Tibial nerve (tissue), 4 donors: ENCODE measurements around the gene RASA3. TPM values are rescaled to one million over a fixed set of nuclear protein-coding genes. Genes with fewer than 3 reads are reported as not detected.
A peak's percentile ranks its signal among the peaks of the same experiment; 100 is the strongest.

ENCODE experiments used
- DNase-seq, 2 donors: peaks; one replicate each; pipeline ENCODE4 v3.0.0-alpha.2; 2019; ENCODE audit warnings: low spot score in 2 of 2
- H3K27ac ChIP-seq, 4 donors: fragments of 200-600 bp; sonication (generic) in 3 of 4; one replicate each; pipeline ENCODE4 v1.5.1; 2017 to 2019; ENCODE audit warnings: mild to moderate bottlenecking in 1 of 4
- H3K27me3 ChIP-seq, 2 donors: fragments of 200-600 bp; sonication (generic) in 1 of 2; one replicate each; pipeline versions ENCODE4 v1.5.1 to v1.6.0; 2017 to 2019
- H3K36me3 ChIP-seq, 3 donors: fragments of 200-600 bp; sonication (generic); one replicate each; pipeline ENCODE4 v1.5.1; 2018 to 2019
- H3K4me1 ChIP-seq, 4 donors: fragments of 200-600 bp; sonication (generic) in 3 of 4; one replicate each; pipeline ENCODE4 v1.5.1; 2017 to 2019
- H3K4me3 ChIP-seq, 4 donors: fragments of 200-600 bp; sonication (generic) in 3 of 4; one replicate each; pipeline ENCODE4 v1.5.1; 2017 to 2019; ENCODE audit warnings: mild to moderate bottlenecking in 1 of 4, moderate library complexity in 1 of 4
- H3K9me3 ChIP-seq, 4 donors: fragments of 200-600 bp; sonication (generic) in 3 of 4; one replicate each; pipeline ENCODE4 v1.5.1; 2017 to 2019
- EP300 ChIP-seq, 2 donors: sonication (generic); formaldehyde crosslinking; IDR thresholded peaks; one replicate each; pipeline ENCODE4 v1.6.1; 2017; ENCODE audit warnings: antibody characterized with exemption in 2 of 2, mild to moderate bottlenecking in 1 of 2
- POLR2A ChIP-seq, 2 donors: fragments of 450-650 bp; IDR thresholded peaks; one replicate each; pipeline ENCODE4 v1.6.1; 2017; ENCODE audit warnings: antibody characterized with exemption in 2 of 2, mild to moderate bottlenecking in 2 of 2, moderate library complexity in 2 of 2
- WGBS, 2 donors: methylation state at CpG; one replicate each; pipeline ENCODE4 v1.1.5; 2018; 5-methylcytosine and 5-hydroxymethylcytosine counted together
- total RNA-seq, 4 donors: library from RNA; depleted of rRNA; stranded (reverse); fragments of >200 nt; gene quantifications; one replicate each; pipeline ENCODE4 v1.1.0, GENCODE V29; 2016
- TF ChIP-seq, protein P1 (sequence below), 5 experiments: fragments of 200-600 bp in 3 of 5; fragments of 450-650 bp in 2 of 5; sonication (generic) in 3 of 5; IDR thresholded peaks; one replicate each; pipeline ENCODE4 v1.5.1; 2016 to 2019; ENCODE audit warnings: antibody characterized with exemption in 5 of 5, mild to moderate bottlenecking in 3 of 5, moderate library complexity in 2 of 5

The RASA3 gene
- total RNA-seq, 4 donors from 2014 or later: 36.2 to 63.3 (median 46.3) TPM

DNA sequence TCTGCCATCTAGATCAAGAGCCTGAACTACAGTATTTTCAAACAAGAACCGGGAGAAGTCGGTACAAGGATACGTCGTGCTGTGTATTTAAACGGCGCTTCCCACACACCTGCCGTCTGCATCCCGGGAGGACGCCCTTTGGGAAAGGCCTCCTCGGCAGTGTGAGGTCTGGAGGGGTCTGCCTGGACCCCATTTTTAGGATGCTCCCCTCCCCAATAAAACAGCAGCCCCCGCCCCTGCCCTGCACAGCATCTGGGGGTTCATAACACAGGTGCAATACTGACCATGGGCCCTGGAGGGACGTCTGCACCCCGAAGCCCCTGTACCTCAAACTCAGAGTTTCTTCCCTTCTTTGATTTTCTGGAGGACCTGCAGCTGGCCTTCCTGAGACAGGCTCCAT, 154.4 kb downstream of the RASA3 start:
- Histone ChIP-seq H3K9me3 (no peaks in the 10 kb centered on the region), H3K4me3 (no peak overlapping the region), H3K27me3 (no peaks in the 10 kb centered on the region), H3K36me3 (peaks cover 0 to 92% (median 2%) of the 10 kb centered on the region in 3 donors), H3K4me1 (peaks cover 0 to 55% (median 2%) of the 10 kb centered on the region in 4 donors), H3K27ac (peak overlapping the region in 2 of 4 donors; percentile 73 to 87)
- WGBS, 2 donors: 81 to 85% methylated on average over 13 of the region's 13 CpGs
- DNase-seq: no peak
- TF ChIP-seq POLR2A (IDR thresholded peaks at IDR 0.05) (no peak), EP300 (IDR thresholded peaks at IDR 0.05) (no peak)
- TF ChIP-seq, protein P1, sequence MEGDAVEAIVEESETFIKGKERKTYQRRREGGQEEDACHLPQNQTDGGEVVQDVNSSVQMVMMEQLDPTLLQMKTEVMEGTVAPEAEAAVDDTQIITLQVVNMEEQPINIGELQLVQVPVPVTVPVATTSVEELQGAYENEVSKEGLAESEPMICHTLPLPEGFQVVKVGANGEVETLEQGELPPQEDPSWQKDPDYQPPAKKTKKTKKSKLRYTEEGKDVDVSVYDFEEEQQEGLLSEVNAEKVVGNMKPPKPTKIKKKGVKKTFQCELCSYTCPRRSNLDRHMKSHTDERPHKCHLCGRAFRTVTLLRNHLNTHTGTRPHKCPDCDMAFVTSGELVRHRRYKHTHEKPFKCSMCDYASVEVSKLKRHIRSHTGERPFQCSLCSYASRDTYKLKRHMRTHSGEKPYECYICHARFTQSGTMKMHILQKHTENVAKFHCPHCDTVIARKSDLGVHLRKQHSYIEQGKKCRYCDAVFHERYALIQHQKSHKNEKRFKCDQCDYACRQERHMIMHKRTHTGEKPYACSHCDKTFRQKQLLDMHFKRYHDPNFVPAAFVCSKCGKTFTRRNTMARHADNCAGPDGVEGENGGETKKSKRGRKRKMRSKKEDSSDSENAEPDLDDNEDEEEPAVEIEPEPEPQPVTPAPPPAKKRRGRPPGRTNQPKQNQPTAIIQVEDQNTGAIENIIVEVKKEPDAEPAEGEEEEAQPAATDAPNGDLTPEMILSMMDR (IDR thresholded peaks at IDR 0.05): no peak

DNA sequence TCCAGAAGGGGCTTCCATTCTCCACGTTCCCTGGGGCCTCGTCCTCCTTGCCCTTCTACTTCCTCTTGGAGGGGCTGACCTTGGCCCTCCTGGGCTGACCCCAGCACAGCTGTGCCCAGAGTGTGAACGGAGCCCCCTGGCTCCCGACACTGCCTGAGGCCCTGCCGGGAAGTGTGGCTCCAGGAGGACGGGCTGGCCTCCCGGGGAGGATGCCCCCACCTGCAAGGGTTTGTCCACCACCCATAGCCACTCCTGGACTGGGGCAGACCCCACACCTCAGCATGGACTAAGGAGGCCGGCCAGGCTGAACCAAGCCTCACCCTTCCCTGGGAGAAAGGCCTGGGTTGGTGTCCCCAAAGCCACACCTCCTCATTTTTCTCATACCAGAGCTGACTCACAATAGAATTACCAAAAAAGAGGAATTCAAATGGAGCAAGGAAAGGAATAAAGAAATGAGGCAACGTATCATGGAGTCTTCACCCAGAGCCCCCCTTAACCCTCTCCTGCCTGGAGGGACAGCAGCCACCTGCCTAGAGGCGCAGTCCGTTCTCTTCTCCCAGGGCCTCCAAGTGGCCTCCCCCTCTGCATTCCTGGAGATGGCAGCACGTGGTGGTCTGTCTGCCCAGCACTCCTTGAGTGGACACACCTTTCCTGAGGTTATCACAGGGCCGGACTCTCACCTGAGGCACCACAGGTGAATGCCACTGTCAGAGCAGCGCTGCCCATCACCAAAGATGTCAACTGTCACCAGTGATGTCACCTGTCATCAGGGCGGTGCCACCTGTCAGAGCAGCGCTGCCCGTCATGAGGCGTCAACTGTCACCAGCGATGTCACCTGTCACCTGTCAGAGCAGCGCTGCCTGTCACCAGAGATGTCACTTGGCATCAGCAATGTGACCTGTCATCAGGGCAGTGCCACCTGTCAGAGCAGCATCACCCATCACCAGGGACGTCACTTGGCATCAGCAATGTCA, 155.4 kb downstream of the RASA3 start:
- peak overlapping the region in 2 of 4 donors; percentile 78 to 87 for H3K27ac ChIP-seq
- 72 to 75% methylated on average over 21 of the region's 21 CpGs for WGBS, 2 donors
- peaks cover 0 to 60% (median 2%) of the 10 kb centered on the region in 4 donors for H3K4me1 ChIP-seq
- DNase-seq: no peak
- H3K9me3 ChIP-seq: no peaks in the 10 kb centered on the region
- H3K27me3 ChIP-seq: no peaks in the 10 kb centered on the region
- no peak overlapping the region for H3K4me3 ChIP-seq
- TF ChIP-seq EP300 (IDR thresholded peaks at IDR 0.05) (peak in 1 of 2 donors; percentile 35), POLR2A (IDR thresholded peaks at IDR 0.05) (no peak)
- peaks cover 0 to 86% (median 2%) of the 10 kb centered on the region in 3 donors for H3K36me3 ChIP-seq

DNA sequence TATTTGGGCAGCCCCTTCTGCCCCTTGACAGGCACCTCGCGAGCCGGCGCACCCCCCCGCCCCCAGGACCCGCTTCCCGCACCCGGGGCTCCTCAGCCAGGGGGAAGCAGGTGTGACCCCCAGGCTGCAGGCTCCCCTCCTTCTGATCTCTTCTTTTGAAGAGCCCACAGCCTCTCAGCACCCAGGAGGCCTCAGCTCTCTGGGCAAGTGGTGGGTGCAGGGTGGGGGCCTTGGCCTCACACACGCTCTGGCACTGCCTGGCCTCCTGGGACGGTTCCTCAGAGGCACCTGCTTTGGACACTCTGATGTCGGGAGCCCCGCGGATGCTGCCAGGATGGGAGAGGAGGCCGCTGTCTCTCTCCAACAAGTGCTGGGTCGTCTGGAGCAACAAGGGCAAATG, 157.0 kb downstream of the RASA3 start:
- H3K27ac ChIP-seq: peak overlapping the region in 2 of 4 donors; percentile 66 to 85
- whole genome bisulfite sequencing, 2 donors: 95 to 96% methylated on average over 11 to 15 of the region's 15 CpGs
- TF ChIP-seq EP300 (IDR thresholded peaks at IDR 0.05) (no peak), POLR2A (IDR thresholded peaks at IDR 0.05) (no peak)
- TF ChIP-seq, protein P1 (IDR thresholded peaks at IDR 0.05): no peak

DNA sequence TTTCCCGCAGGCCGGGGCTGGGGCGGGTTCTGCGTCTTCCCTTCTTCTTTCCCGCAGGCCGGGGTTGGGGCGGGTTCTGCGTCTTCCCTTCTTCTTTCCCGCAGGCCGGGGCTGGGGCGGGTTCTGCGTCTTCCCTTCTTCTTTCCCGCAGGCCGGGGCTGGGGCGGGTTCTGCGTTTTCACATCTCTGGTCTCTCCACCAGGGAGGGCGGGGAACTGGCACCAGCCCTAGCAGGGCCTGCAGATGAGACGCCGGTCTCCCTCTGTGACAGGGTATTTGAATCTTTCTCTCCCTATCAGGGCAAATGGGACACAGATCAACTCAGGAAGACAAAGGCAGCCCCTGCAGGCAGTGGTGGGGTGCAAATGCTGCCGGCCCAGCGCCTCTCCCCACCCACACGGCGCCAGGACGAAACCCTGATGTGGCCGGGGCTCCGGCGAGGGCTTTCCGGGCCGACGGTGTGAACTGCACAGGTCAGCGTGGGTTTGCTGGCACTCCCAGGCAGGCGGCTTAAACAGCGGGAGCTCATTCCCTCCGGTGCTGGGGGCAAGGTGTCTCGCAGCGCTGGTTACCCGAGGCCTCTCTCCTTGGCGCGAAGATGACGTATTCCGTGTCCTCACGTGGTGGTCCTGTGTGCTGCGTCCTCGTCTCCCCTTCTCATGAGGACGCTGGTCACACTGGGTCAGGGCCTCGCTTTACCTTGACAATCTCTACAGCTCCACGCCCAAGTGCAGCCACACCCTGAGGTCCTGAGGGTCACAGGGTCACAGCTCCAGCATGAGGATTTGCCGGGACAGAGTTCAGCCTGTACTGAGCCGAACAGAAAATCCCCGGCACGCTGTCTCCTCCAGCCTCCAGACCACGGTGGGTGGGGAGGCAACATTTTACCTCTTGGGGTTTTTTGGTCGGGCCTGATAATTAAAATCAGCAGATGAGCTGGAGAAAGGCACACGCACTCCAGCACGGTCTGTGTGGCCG, 157.8 kb downstream of the RASA3 start:
- H3K36me3 ChIP-seq: peaks cover 0 to 70% (median 0%) of the 10 kb centered on the region in 3 donors
- peak overlapping the region in 2 of 4 donors; percentile 66 to 85 for H3K27ac ChIP-seq
- 87 to 89% methylated on average over 44 to 49 of the region's 56 CpGs for WGBS, 2 donors
- TF ChIP-seq POLR2A (IDR thresholded peaks at IDR 0.05): no peak
- no peak for TF ChIP-seq EP300 (IDR thresholded peaks at IDR 0.05)
- TF ChIP-seq, protein P1 (IDR thresholded peaks at IDR 0.05): no peak
- no peak overlapping the region for H3K4me3 ChIP-seq
- H3K27me3 ChIP-seq: no peaks in the 10 kb centered on the region
- no peak for DNase-seq
- no peaks in the 10 kb centered on the region for H3K9me3 ChIP-seq
- H3K4me1 ChIP-seq: peaks cover 0 to 67% (median 3%) of the 10 kb centered on the region in 4 donors

More for the DNA sequence above, 157.0 kb downstream of the RASA3 start:
- no peak overlapping the region for H3K4me3 ChIP-seq
- H3K27me3 ChIP-seq: no peaks in the 10 kb centered on the region
- H3K36me3 ChIP-seq: peaks cover 0 to 76% (median 0%) of the 10 kb centered on the region in 3 donors
- peaks cover 0 to 63% (median 3%) of the 10 kb centered on the region in 4 donors for H3K4me1 ChIP-seq
- no peaks in the 10 kb centered on the region for H3K9me3 ChIP-seq
- DNase-seq: no peak
